ENCODE data around the gene MTUS2. TPM values are rescaled to one million over a fixed set of nuclear protein-coding genes. Genes with fewer than 3 reads are reported as not detected.
"Not testable (repeated sequence)": the region's sequence is repeated elsewhere in the genome, so short reads cannot be mapped to it uniquely, and the experiment has no call there.

Gene MTUS2
- polyA plus RNA-seq, 12 donors: 12.9 to 33.6 (median 20.1) TPM; not detected in 1

DNA sequence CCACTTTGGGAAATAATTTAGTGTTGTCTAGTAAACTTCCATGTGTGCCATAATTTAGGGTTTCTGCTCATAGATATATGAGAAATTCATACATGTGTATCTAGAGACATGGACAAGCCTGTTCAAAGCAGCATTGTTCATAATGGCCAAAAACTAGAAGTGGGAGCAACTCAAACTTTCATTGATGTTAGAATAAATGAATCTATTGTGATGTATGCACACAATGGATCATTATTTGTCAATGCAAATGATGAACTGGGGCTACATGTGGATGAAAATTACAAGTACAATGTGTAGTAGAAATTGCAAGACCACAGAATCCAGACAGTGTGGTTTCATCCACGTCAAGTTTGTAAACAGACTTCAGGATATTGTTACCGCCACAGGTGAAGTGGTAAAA lies 490.7 kb downstream of the MTUS2 start:
- no peak for DNase-seq

GRCh38 chr13:29315847-29316246 lies 495.7 kb downstream of the MTUS2 start:
- DNase-seq: no peak

GRCh38 chr13:29317828-29318227 lies 497.7 kb downstream of the MTUS2 start:
- DNase-seq: no peak

GRCh38 chr13:29318741-29319140 lies 498.6 kb downstream of the MTUS2 start:
- DNase-seq: no peak

DNA sequence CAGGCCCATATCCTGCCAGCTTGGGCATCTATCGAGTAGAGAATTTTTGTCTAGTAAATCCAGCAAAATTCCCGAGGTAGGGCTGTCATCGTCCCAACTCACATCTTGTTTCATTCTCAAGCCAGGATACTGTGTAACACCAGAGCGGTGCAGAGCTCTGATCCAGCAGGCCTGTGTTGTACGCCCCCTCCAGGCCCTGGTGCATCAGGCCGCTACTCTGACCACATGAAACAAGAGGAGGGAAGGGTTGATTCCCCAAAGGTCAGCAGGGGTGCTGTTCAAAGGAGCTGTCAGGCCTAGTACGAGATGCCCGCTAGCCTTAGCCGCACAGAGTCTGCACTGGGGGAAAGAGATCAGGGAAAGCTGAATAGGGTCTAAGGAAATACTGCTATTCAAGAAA lies 499.3 kb downstream of the MTUS2 start:
- no peak for DNase-seq

DNA sequence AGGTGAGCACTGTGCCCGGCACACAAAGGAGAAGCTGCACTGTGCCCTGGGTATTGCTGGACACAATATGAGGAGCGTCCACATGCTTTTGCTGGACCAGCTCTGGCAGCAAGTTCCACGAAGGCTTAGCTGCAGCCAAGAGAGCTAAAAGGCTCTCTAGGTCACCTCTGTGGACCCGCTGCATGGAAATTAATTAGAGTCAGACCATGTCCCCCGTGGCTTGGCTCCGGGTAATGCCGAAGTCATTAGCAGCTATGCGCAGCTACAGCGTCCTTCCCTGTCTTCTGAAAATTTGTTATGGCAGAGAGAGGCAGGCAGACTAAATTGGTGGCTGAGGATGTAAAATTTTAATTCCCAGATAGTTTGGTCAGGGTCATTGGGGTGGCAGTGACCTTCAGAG lies 503.8 kb downstream of the MTUS2 start:
- no peak for DNase-seq

DNA sequence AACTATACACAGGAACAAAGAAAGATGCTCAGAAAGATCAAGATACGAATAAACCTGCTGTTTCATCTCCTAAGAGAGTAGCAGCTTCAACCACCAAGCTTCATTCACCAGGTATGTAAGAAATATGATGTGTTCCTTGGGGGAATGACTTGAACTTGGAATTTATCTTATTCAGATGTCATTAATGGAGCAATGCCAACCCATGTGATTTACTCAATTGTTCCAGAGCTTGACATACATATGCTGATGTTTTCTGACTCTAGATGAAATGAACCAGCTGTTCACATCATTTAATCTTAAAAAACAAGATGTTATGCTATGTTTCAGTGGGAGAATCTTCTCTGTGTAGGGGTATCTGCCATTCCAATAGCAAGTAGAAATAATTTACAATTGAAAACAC lies 504.5 kb downstream of the MTUS2 start:
- peak; percentile 31 for DNase-seq

GRCh38 chr13:29328501-29328900 lies 508.4 kb downstream of the MTUS2 start:
- no peak for DNase-seq

- DNase-seq: no peak
Measured at GRCh38 chr13:29336356-29336755, 516.2 kb downstream of the MTUS2 start.

DNA sequence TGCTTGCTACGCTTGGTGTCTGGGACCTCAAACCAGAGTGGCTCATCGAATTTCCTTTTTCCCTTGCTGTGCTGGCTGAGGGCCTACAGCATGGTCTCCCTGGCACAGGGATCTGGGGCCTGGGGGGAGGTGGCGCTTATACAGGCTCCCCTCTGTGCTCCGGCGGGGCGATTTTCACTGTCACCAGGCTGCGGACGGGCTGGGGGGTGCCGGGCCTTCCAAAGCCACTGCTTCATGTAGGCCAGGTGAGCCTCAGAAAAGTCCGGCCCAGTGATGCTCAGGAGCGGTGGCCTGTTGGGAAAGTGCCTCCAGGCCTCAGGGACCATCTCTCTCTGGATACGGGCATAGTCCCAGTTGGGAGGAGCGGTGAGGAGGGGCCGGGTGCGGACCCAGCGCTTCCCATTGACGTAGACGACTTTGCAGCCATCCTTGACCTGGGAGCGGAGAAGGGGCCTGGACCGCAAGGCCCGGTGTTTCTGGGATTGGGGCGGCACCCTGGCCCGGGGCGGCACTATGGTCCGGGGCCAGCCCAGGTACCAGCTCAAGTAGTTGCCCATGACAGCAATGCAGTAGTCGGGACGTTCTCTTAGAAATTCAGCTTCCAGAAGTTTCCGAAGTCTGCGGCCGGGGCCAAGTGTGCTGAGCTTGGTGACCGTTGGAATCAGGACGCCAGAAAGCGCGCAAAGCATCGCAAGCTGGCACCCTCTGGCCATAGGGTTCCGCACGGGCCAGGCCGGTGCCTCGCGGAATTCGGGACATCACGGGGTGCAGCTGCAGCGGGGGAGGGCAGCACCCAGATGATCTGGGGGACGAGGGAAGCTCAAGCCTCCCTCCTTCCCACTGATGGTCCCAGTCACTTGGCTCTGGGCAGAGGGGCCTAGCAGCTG lies 519.5 kb downstream of the MTUS2 start:
- DNase-seq: no peak

GRCh38 chr13:29345860-29346582 lies 525.9 kb downstream of the MTUS2 start:
- not testable (repeated sequence) for DNase-seq

- DNase-seq: no peak
Measured at GRCh38 chr13:29355029-29355428, 534.9 kb downstream of the MTUS2 start.

DNA sequence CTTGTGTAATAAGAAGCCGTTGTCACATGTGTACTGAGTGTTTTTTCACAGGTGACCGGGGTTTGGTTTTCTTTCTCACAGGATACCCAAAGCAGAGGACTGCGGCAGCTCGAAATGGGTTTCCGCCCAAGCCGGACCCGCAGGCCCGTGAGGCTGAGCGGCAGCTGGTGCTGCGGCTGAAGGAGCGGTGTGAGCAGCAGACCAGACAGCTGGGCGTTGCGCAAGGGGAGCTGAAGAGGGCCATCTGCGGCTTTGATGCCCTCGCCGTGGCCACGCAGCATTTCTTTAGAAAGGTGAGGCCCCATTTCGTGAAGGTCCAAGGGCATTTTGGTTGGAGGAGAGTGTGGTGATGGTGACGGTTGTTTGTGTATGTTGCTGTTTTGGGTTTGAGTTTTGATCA lies 539.0 kb downstream of the MTUS2 start:
- DNase-seq: no peak

GRCh38 chr13:29361716-29362115 lies 541.6 kb downstream of the MTUS2 start:
- DNase-seq: no peak

- peak; percentile 52 for DNase-seq
Measured at GRCh38 chr13:29362849-29363604, 542.9 kb downstream of the MTUS2 start.

- peak; percentile 28 for DNase-seq
Measured at GRCh38 chr13:29369060-29369743, 549.1 kb downstream of the MTUS2 start.

DNA sequence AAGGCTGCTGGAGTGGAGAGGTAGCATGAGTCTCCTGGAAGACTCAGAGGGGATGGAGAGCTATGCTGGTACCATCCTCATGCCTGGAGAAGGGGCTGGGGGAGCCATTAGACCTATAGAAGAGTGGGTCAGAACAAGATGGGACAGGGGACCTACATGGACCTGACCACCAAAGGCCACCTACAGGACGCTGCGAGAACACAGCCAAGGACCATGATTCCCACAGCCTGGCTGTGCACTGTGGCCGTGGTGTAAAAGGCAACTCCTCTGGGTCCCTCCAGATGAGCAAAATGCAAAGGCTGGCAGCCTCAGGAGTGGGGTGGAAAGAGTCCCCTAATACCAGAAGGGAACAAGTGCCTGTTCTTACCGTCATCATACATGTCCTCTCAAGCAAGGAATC lies 559.1 kb downstream of the MTUS2 start:
- no peak for DNase-seq

- DNase-seq: no peak
Measured at GRCh38 chr13:29379865-29380264, 559.7 kb downstream of the MTUS2 start.

DNA sequence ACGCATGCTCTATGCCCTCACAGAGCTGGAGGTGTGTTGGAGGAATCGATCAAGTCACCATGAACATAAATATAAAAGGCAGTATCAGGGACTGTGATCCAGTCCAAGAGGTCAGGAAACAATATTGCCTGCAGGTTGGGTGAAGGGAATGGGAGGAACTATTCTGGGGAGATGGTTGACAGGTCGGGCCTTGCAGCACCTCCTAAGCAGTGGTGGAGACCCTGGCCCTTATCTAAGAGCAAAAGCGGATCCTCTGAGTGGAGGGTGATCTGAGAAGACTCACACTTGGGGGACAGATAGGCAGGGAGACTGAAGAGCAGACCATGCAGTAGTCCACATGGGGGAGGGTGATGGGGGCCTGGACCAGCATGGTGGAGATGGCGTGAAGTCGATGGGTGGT lies 561.9 kb downstream of the MTUS2 start:
- DNase-seq: no peak

GRCh38 chr13:29383476-29383875 lies 563.3 kb downstream of the MTUS2 start:
- DNase-seq: no peak

- no peak for DNase-seq
Measured at GRCh38 chr13:29384466-29384865, 564.3 kb downstream of the MTUS2 start.

GRCh38 chr13:29384871-29385270 lies 564.7 kb downstream of the MTUS2 start:
- no peak for DNase-seq
